NCI-H510A treated with DMSO at 0.1 percent for 48 hours (cell line): ENCODE data around the gene ACAT2.
"Not testable (repeated sequence)": the region's sequence is repeated elsewhere in the genome, so short reads cannot be mapped to it uniquely, and the experiment has no call there.

Source experiments
- DNase-seq: peaks from one replicate; lab custom pipeline; 2025; lab: John Stamatoyannopoulos, UW

ACAT2 gene

DNA sequence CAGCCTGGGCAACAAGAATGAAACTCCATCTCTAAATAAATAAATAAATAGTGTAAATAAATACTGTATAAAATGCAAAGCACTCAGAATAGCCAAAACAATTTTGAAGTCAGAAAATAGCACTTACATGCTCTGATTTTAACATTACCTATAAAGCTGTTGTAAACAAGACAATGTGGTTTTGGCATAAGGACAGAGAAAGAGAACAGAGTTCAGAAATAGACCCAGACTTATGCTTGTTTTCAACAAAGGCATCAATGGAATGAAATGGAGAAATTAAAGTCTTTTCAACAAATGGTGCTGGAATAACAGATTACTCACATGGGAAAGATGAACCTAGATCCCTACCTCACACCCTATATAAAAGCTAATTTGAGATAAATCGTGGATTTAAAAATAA, 10.4 kb downstream of the ACAT2 start:
- no peak for DNase-seq

DNA sequence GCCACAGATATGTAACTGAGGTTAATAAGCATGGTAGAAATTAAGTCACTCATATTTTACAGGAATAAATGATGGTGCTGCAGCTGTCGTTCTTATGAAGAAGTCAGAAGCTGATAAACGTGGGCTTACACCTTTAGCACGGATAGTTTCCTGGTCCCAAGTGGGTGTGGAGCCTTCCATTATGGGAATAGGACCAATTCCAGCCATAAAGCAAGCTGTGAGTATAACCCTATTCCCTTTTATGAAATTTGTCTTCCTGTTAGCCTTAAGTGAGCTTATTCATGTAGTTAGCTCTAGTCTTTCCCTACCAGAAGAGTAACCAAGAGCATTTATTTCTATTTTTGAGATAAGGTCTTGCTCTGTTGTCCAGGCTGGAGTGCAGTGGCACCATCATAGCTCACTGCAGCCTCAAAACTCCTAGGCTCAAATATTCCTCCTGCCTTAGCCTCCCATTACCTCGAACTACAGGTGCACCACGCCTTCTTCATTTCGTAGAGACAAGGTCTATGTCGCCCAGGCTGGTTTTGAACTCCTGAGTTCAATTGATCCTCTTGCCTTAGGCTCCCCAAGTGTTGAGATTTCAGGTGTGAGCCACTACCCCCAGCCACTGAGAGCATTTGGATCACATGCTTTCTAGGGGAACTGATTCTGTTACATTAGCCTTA, 15.5 kb downstream of the ACAT2 start:
- DNase-seq = no peak

DNA sequence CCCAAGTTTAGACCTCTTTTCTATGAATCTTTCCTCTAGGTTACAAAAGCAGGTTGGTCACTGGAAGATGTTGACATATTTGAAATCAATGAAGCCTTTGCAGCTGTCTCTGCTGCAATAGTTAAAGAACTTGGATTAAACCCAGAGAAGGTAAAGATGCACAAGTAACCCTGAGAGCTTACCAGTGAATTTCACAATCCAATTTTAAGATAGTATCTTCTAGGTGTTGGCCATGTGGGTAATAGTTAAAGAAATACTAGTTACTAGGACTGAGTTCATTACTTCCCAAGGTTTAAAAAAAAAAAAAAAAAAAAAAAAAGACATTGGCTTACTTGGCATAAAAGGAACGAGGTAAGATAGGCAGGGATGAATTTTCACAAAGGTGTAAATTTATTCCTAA, 16.3 kb downstream of the ACAT2 start:
- DNase-seq = no peak

DNA sequence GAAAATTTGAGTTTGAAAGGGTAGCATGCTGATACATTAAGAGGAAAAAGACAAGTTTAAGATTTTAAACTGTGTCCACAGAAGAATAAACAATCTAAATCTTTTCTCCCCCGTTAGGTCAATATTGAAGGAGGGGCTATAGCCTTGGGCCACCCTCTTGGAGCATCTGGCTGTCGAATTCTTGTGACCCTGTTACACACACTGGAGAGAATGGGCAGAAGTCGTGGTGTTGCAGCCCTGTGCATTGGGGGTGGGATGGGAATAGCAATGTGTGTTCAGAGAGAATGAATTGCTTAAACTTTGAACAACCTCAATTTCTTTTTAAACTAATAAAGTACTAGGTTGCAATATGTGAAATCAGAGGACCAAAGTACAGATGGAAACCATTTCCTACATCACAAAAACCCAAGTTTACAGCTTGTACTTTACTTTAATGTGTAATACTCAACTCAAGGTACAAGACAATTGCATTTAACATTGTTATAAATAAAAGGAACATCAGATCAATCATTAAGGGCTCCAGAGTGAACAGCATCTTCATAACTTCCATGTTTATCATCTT, 16.8 kb downstream of the ACAT2 start:
- DNase-seq = no peak

DNA sequence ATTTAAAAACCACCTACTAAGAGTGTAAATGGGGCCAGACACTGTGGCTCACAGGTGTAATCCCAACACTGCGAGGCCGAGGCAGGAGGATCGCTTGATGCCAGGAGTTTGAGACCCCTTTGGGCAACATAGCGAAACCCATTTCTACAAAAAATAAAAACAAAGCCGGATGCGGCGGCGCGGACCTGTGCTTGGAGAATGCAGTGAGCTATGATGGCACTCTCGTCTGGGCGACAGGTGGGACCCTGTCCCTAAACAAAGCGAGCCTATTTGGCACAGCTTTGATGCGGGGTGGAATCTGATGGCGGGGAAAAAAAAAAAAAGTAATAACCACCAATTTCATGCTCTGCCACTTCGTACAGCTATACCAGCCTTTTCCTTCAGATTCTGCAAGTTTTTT, 26.4 kb downstream of the ACAT2 start:
- no peak for DNase-seq

DNA sequence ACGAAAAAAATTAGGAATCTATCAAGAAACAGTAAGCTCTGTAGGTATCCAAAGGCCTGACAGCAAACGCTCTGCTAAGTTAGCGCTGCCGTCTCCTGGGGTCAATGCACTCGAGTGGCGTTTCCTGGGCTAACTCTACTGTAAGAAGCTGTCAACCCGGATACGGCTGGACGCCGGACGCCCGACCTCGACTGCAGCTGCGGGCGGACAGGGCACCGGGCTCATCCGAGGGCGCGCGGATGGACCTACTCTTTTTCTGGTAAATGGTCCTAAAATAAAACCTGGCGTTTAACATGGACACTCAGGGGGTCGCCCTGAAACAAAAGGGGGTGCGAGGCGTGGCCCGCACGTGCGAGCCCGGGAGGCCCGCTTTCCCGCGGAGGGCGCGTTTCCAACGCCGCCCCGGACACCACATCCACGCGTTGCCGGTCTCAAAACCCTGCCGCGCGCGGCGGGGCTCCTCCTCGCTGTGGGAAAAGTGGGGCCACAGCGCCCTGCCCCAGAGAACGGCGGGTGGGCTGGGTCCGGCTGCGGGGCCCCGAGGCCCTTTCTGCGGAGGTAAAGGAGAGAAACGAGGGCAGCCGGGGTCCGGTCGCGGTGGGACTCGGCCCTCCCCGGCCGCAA, 27.0 kb downstream of the ACAT2 start:
- no peak for DNase-seq

DNA sequence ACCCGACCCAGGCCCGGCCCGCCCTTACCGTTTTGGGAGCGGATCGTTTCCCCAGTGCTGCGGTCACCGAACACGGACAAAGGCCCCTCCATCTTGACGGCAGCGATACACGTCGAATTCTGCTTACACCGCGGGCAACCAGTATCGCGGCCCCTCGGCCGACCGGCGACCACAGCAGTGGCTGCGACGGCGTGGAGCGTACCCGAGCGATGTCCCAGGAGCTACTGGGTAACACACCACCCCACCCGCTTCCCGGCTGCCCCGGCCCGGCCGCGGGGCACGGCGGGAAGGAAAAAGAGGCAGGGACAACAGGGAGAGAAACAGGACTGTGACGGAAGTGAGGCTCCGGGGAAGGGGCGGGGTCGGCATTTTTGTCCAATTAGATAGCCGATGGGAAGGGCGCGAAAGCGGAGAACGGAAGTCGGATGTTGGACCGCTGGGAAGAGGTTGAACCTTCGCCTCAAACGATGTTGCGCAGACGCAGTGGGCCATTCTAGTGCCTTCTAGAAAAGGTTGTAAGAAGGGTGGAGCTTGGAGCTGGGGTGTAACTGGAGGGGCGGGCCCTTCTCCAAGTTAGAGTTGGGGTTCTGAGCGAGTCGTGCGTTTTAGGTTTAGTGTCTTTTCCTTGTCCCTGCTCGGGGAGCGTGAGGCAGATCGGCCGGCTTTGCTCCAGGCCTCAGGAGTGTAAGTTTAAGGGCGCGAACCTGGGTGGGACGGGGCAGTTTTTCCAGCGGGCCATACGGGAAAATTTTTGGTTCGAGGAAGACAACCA, 27.7 kb downstream of the ACAT2 start, which contains the start of gene TCP1:
TSS of gene TCP1 (minus strand) at position 226 of the 772 bp plus-strand sequence. CDS start at position 92, 134 bp downstream.
- peak; percentile 96 for DNase-seq

DNA sequence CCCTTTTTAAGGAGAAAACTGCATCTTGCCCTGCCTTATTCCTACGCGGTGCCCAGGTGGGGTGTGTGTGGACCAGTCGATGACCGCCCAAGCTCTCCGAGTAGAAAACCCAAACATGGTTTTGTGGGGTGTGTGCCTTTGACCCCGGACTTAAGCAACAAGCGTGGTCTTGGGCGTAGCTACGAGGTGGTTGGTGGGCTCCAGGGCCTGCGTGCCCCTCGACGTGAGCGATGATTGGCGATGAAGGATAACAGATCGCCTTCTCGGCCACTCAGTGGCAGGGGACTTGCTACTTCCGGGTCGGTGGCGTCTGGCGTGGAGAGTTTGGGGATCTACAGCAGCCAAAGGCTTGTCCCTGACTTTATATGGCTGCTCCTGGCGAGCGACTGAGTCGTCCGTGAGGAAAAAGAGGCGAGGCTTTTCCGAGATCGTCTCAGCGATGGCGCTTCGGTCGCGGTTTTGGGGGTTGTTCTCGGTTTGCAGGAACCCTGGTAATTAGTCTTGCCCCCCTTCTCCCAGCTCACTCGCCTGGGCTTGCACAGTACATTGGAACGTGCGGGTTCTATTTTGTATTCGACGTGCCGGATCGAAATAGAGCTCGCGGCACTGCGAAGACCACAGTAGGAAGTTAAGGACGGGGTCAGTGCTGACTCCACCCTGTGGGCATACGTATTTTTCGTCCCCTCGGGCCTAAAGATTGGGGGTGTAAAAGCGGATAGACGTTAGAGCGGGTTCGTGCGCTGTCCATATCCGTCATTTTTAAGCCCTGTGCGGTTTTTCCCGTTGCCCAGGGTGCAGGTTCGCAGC, 28.5 kb downstream of the ACAT2 start, which contains the start of gene MRPL18:
TSS of gene MRPL18 (plus strand) at position 319 of the 807 bp plus-strand sequence. CDS start at position 440, 121 bp downstream.
- peak; percentile 84 for DNase-seq

DNA sequence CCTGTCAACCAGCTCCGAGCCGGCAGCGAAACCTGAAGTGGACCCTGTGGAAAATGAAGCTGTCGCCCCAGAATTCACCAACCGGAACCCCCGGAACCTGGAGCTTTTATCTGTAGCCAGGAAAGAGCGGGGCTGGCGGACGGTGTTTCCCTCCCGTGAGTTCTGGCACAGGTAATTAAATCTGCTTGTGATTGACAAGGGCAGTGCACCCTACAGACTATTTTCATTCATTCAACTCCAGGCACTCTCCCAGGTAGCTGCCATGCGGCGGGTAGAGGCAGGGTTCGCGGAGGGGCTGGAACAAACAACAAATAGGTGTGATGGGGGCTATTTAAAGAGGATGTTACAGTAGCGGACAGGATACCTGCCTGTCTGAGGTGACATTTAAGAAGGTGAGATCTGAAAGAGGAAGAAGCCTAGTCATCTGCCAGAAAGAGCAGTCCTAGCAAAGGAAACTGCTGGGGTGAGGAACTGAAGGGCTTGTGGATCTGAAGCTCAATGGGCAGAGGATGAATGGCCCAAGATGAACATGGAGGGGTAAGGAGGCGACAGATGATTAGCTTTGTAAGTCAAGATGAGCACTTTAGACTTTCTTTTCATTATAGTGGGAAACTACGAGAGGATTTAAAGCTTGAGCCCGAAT, 29.2 kb downstream of the ACAT2 start:
- DNase-seq = no peak

DNA sequence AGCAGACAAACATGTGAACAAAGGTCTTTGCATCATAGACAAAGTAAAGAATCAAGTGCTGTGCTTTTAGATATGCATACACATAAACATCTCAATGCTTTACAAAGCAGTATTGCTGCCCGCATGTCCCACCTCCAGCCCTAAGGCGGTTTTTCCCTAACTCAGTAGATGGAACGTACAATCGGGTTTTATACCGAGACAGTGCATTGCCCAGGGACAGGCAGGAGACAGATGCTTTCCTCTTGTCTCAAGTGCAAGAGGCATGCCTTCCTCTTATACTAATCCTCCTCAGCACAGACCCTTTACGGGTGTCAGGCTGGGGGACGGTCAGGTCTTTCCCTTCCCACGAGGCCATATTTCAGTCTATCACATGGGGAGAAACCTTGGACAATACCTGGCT, 33.1 kb downstream of the ACAT2 start:
- not testable (repeated sequence) for DNase-seq

DNA sequence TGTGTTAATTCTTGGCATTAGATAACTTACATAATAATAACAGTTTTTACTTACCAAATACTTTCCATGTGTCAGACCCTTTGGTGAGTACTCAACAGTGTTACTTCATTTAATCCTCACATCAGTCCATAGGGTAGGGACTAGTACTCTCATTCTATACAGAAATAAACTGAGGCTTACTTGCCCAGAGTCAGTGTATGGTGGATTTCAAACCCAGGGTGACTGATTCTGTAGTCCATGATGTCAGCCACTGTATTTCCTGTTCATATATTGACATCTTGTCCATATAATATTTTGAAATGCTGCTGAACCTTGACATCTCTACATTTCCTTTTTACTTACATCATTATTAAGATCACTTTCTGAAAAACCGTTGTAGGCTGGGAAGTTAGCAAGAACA, 35.7 kb downstream of the ACAT2 start:
- DNase-seq = no peak

DNA sequence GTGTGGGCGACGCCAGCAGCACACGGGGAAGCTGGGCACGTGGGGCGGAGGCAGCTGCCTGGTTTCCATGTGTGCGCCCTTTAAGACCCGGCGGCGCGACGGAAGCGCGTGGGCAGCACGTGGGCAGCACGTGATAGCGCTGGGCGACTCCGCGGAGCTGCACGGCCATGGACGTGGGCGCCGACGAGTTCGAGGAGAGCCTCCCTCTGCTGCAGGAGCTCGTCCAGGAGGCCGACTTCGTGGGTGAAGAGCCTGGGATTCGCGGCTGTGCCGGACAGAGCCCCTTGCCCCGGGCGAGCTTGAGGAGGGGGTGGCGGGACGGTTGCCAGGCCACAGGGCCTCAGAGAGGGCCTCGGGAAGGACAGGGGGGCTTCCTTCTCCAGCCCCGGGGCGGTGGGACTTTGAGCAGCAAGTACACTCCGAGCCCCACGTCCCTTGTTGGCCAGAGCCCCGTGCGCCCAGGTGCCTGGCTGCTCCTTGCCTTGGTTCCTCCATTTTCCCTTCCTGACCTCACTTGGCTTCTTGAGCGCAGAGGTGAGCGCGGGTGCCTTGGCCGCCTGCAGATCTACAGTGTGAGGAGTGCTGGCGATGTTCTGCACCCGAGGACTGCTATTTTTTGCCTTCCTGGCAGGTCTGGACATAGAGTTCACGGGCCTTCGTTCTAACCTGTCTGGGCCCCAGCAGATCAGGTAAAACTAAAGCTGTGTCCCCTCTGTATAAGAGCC, 38.5 kb downstream of the ACAT2 start, which contains the start of gene PNLDC1:
TSS of gene PNLDC1 (plus strand) at position 136 of the 725 bp plus-strand sequence. CDS start at position 168, 32 bp downstream.
- no peak for DNase-seq

DNA sequence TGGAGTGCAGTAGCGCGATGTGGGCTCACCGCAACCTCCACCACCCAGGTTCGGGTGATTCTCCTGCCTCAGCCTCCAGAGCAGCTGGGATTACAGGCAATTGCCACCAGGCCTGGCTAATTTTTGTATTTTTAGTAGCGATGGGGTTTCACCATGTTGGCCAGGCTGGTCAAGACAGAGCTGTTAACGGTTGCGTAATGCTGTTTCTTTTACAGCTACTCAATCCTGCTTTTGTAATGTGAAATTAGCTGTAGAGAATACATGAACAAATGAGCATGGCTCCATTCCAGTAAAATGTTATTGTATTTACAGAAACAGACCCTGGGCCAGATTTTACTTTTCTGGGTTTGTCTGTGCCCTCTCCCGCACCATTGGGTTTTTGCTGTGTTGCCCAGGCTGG, 40.1 kb downstream of the ACAT2 start:
- no peak for DNase-seq

DNA sequence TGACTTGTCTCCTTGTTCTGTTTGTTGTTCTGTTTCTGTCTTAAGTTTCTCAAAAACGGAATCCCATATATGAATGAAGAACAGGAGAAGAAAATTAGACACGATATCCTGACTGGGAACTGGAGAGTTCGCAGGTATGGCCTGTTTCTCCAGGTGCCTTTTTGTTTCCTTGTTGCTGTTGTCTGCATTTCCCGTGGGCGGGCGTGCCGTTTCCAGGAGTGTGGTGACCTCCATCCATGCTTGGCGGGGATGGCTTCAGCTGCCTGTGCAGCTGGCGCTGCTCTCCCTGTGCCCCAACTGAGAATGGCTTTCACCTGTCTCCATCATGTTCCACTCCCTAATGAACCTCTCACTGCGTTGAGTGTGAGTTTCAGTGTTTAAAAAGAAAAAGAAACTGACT, 42.7 kb downstream of the ACAT2 start:
- DNase-seq = no peak

DNA sequence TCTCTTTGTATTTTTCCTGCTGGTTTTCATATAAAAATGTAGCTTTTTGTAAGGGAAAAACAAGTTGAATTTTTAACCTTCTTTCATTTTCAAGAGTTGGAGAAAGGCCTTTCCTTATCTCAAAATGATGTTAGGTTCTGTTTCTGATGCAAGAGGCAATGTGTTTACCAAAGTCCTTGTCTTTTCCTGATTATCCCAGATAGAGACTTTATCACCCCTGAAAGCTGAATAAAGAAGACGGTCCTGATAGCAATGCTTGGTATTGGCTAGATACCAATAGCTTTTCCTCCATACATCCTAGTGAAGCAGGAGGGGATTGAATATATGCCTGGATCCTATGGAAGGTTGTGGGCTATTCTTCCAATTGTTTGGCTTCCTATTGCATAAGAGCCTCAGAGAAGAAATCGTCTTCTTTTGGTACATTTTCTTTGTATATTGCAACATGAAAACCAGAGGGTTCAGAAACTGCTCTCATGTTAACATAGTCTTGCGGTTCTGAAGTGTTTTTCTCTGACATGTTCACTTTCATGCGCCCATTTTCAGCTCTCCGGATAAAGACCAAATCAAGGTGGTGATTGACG, 43.7 kb downstream of the ACAT2 start:
- no peak for DNase-seq

DNA sequence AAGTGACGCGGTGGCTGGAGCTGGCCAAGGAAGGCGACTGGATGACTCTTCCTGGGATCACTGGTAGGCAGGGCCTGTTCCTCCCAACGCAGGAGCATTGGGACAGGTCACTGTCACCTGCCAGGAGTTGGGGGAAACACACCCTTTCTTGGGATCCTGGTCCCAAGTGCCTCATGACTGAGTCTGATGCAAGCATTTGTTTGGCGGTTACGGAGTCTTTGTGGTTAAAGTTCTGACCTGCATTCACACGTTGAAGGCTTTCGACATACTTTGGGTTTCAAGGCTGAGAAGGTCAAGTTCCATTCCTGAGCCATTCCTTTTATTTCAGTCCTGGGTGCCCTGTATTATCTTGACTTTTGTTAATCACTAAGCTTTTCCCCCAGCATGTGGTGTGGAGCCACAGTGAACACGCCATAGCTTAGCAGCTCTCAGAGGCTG, 44.2 kb downstream of the ACAT2 start:
- DNase-seq = no peak

DNA sequence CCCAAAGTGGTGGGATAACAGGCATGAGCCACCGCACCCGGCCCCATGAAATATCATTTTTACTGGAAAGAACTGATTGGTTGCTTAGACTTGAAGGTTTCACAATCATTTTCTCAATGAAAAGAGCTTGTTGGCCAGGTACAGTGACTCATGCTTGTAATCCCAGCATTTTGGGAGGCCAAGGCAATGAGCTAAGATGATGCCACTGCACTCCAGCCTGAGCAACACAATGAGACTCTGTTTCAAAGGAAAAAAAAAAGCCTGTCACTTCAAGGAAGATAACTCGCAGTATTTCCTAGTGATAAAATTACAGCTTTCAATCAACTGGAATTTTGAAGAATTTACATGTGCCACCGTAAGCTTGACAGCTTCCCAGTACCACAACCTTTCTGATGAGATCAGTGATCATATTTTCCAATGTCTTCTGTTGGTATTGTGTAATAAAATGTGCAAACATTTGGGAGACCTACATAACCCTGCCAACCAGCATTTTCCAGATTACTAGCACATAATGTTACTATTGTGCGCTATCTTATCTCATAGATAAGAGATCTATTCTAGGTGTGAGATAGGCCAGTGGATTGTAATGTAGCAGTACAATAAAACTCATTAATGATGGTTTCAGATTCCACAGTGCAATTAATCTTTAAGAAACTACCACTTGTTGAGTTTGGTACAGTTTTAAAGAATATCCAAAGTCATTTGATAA, 45.5 kb downstream of the ACAT2 start:
- DNase-seq = no peak

DNA sequence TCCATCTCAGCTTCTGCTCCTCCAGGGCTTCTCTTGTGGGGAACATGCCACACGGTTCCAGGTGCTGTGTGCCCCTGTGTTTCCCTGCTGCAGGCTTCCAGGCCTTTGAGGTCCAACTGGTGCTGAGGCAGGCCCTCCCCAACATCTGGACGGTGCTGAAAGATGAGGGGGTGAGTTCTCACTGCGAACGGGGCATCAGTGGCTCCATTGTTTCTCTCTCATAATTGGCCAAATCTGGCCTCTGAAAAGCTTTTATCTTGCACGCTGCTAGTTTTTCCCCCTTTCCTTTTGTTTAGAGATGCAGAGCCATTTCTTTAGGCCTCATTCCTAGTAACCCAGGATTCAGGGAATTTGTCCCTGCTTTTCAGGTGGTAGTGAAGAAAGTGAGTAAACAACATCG, 46.8 kb downstream of the ACAT2 start:
- no peak for DNase-seq

DNA sequence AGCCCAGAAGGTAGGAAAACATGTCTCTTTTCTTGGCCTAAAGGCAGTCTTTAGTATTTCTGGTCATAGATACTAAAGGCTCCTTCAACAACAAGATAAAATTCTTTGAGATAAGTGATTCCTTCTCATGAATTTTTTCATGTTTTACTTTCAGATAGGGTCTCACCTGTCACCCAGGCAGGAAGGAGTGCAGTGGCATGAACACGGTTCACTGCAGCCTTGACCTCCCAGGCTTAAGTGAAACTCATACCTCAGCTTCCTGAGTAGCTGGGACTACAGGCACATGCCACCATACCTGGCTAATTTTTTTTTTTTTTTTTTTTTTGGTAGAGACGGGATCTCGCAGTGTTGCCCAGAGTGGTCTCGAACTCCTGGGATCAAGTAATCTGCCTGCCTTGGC, 47.3 kb downstream of the ACAT2 start:
- DNase-seq = no peak
